HEK293 (cell line): Measurements from ENCODE around the gene YEATS4.

Source experiments
- CTCF ChIP-seq: fragments of 450-650 bp; formaldehyde crosslinking; IDR thresholded peaks from 2 replicates; pipeline ENCODE4 v1.5.1; 2016; ENCODE audit warnings: missing biosample characterization, missing genetic modification characterization
- GLIS2 ChIP-seq: fragments of 450-650 bp; formaldehyde crosslinking; IDR thresholded peaks from 2 replicates; pipeline ENCODE4 v1.5.1; 2016; ENCODE audit warnings: missing biosample characterization, missing genetic modification characterization
- PRDM10 ChIP-seq: fragments of 450-650 bp; formaldehyde crosslinking; IDR thresholded peaks from 2 replicates; pipeline ENCODE4 v1.5.1; 2016; ENCODE audit warnings: missing biosample characterization, missing genetic modification characterization
- ZBTB26 ChIP-seq: fragments of 450-650 bp; formaldehyde crosslinking; optimal IDR thresholded peaks from 2 replicates; pipeline ENCODE3; 2016; ENCODE audit warnings: missing biosample characterization, mild to moderate bottlenecking, missing genetic modification characterization
- ZNF280D ChIP-seq: fragments of 450-650 bp; formaldehyde crosslinking; IDR thresholded peaks from 2 replicates; pipeline ENCODE4 v1.5.1; 2016; ENCODE audit warnings: missing biosample characterization, missing genetic modification characterization

- TF ChIP-seq ZBTB26 (tag by site-specific recombination), result no peak
- TF ChIP-seq ZNF280D (tag by site-specific recombination), result no peak
- TF ChIP-seq PRDM10 (tag by site-specific recombination), result no peak
- no peak for TF ChIP-seq GLIS2 (tag by site-specific recombination)
- no peak for TF ChIP-seq CTCF
These were observed 9.4 kb upstream of the YEATS4 start for GRCh38 chr12:69350002-69350626.
